HG03060 (cell line): ENCODE results near the gene TDRKH.

Experiments used
- ATAC-seq: cut with Tn5 transposase; IDR thresholded peaks from one replicate; pipeline ENCODE4 v1.9.1; 2021; ENCODE audit warnings: low read depth, moderate number of reproducible peaks; ENCODE audit not compliant: unreplicated experiment

The TDRKH gene

GRCh38 chr1:151823175-151823574 is 32.9 kb upstream of the TDRKH start:
- no peak for ATAC-seq

GRCh38 chr1:151822404-151822803 is 32.1 kb upstream of the TDRKH start:
- ATAC-seq, result no peak

GRCh38 chr1:151820940-151821339 is 30.6 kb upstream of the TDRKH start:
- no peak for ATAC-seq

GRCh38 chr1:151819976-151820623 is 29.8 kb upstream of the TDRKH start:
- ATAC-seq, result no peak

- no peak for ATAC-seq
Measured at GRCh38 chr1:151819227-151819835, 29.0 kb upstream of the TDRKH start.

- ATAC-seq, result no peak
Measured at GRCh38 chr1:151817353-151817730, 27.0 kb upstream of the TDRKH start.

- ATAC-seq, result no peak
Measured at GRCh38 chr1:151816548-151817352, 26.4 kb upstream of the TDRKH start.

GRCh38 chr1:151815716-151816327 is 25.5 kb upstream of the TDRKH start:
- ATAC-seq, result no peak

- ATAC-seq, result no peak
Measured at GRCh38 chr1:151814971-151815545, 24.8 kb upstream of the TDRKH start.

GRCh38 chr1:151814426-151814825 is 24.1 kb upstream of the TDRKH start:
- ATAC-seq, result no peak

GRCh38 chr1:151813271-151813977 is 23.1 kb upstream of the TDRKH start:
- ATAC-seq, result no peak

- ATAC-seq, result no peak
Measured at GRCh38 chr1:151811181-151811580, 20.9 kb upstream of the TDRKH start.

GRCh38 chr1:151809985-151810556 is 19.8 kb upstream of the TDRKH start:
- no peak for ATAC-seq

- no peak for ATAC-seq
Measured at GRCh38 chr1:151809290-151809984, 19.1 kb upstream of the TDRKH start.

- ATAC-seq, result no peak
Measured at GRCh38 chr1:151807766-151808165, 17.5 kb upstream of the TDRKH start.

- ATAC-seq, result no peak
Measured at GRCh38 chr1:151807131-151807530, 16.8 kb upstream of the TDRKH start.

GRCh38 chr1:151806170-151806569 is 15.9 kb upstream of the TDRKH start:
- ATAC-seq, result no peak

- no peak for ATAC-seq
Measured at GRCh38 chr1:151805066-151805820, 14.9 kb upstream of the TDRKH start, which contains the start of gene LINGO4. TSS of gene LINGO4 (minus strand) at chr1:151805419. CDS start at chr1:151802704, 2,715 bp downstream.

GRCh38 chr1:151803915-151804314 is 13.6 kb upstream of the TDRKH start:
- ATAC-seq, result no peak
